GM12878 (cell line): ENCODE data around the gene ACCSL. TPM values are rescaled to one million over a fixed set of nuclear protein-coding genes. Genes with fewer than 3 reads are reported as not detected.

Source experiments
- ATAC-seq: fragments of 200-7000 bp; cut with Tn5 transposase; 3 replicates; pipeline ENCODE4 v1.9.1; 2020; ENCODE audit warnings: mild to moderate bottlenecking, moderate library complexity
- BruUV-seq: library from RNA; stranded (reverse); fragments of 400-500 nt; replicated peaks from 2 replicates; lab custom pipeline; 2021; lab: Mats Ljungman, UMichigan
- CTCF ChIA-PET: fragments of 300-600 bp; sonication (Branson Sonifier 250); formaldehyde crosslinking; extraction: SDS; loops from one replicate; lab custom pipeline; 2021; ENCODE audit warnings: inconsistent platforms; lab: Yijun Ruan, JAX
- POLR2A ChIA-PET: fragments of 350-600 bp; formaldehyde crosslinking; extraction: SDS; loops from one replicate; lab custom pipeline; 2021; ENCODE audit warnings: inconsistent platforms; lab: Charles Lee
- RAD21 ChIA-PET: fragments of 300-600 bp; sonication (Branson Sonifier 250); formaldehyde crosslinking; loops from one replicate; lab custom pipeline; 2023; ENCODE audit warnings: antibody characterized with exemption; ENCODE audit not compliant: unreplicated experiment; lab: Charles Lee
- SMC1A ChIA-PET: fragments of 300-600 bp; sonication (Branson Sonifier 250); formaldehyde crosslinking; loops from one replicate; lab custom pipeline; 2023; ENCODE audit not compliant: unreplicated experiment, uncharacterized antibody; lab: Charles Lee
- DNase-seq: peaks from one replicate; pipeline ENCODE4 v3.0.0-alpha.2; 2011; ENCODE audit warnings: low read depth, low spot score
- FAIRE-seq: peaks from 3 replicates; lab custom pipeline; 2011; peaks lifted over from hg19 to GRCh38; lab: Jason Lieb, UNC
- H2AFZ ChIP-seq: 2 replicates; pipeline ENCODE4 v1.6.0; 2011; ENCODE audit warnings: low read depth, low read length, control low read depth; ENCODE audit not compliant: control insufficient read depth
- H3K27ac ChIP-seq: 2 replicates; pipeline ENCODE4 v1.5.1; 2011; ENCODE audit warnings: control low read depth; ENCODE audit not compliant: control insufficient read depth, insufficient read depth
- H3K27me3 ChIP-seq, 2 experiments: replicated peaks in 1 of 2; 2 replicates each; pipeline versions ENCODE4 v1.6.0 to v1.6.1; 2011; ENCODE audit warnings: low read length in 1 of 2; ENCODE audit not compliant: control insufficient read depth in 2 of 2, insufficient read depth in 2 of 2
- H3K36me3 ChIP-seq, 2 experiments: 2 replicates each; pipeline ENCODE4 v1.5.1; 2011; ENCODE audit warnings: low read length in 1 of 2; ENCODE audit not compliant: control insufficient read depth in 2 of 2, insufficient read depth in 2 of 2
- H3K4me1 ChIP-seq: 2 replicates; pipeline ENCODE4 v1.6.1; 2011; ENCODE audit warnings: mild to moderate bottlenecking, low read length, moderate library complexity, mixed read lengths; ENCODE audit not compliant: control insufficient read depth, insufficient read depth
- H3K4me2 ChIP-seq: 2 replicates; pipeline ENCODE4 v1.6.0; 2011; ENCODE audit warnings: control low read depth; ENCODE audit not compliant: control insufficient read depth, insufficient read depth
- H3K4me3 ChIP-seq: fragments of 200-600 bp; sonication (generic); 2 replicates; pipeline ENCODE4 v1.5.1; 2016
- H3K79me2 ChIP-seq: 2 replicates; pipeline ENCODE4 v1.6.0; 2011; ENCODE audit warnings: low read length; ENCODE audit not compliant: control insufficient read depth, insufficient read depth
- H3K9ac ChIP-seq: 2 replicates; pipeline ENCODE4 v1.8.0; 2011; ENCODE audit warnings: low read length, control low read depth, mixed read lengths; ENCODE audit not compliant: control insufficient read depth, insufficient read depth
- H3K9me3 ChIP-seq: replicated peaks from 3 replicates; pipeline ENCODE4 v1.5.1; 2011; ENCODE audit warnings: mild to moderate bottlenecking, low read length; ENCODE audit not compliant: control insufficient read depth, insufficient read depth
- H4K20me1 ChIP-seq: 2 replicates; pipeline ENCODE4 v1.6.0; 2011; ENCODE audit not compliant: control insufficient read depth, insufficient read depth
- BRCA1 ChIP-seq: IDR thresholded peaks from 2 replicates; pipeline ENCODE4 v1.6.1; 2011; ENCODE audit warnings: low read depth, low read length, improper control_type of control experiment
- DPF2 ChIP-seq: fragments of 450-650 bp; IDR thresholded peaks from 2 replicates; pipeline ENCODE4 v1.6.1; 2017; ENCODE audit warnings: mild to moderate bottlenecking
- MXI1 ChIP-seq: fragments of 150-350 bp; IDR thresholded peaks from 2 replicates; pipeline ENCODE4 v1.6.1; 2011; ENCODE audit warnings: low read depth, mild to moderate bottlenecking, inconsistent platforms, low read length, improper control_type of control experiment
- NFYA ChIP-seq: IDR thresholded peaks from 2 replicates; pipeline ENCODE4 v1.6.1; 2011; ENCODE audit warnings: low read depth, mild to moderate bottlenecking, low read length, improper control_type of control experiment, borderline replicate concordance
- PML ChIP-seq: IDR thresholded peaks from 2 replicates; pipeline ENCODE4 v1.6.1; 2012; ENCODE audit warnings: low read length, inconsistent platforms
- RBBP5 ChIP-seq: fragments of 200-600 bp; sonication (generic); conservative IDR thresholded peaks from 2 replicates; pipeline ENCODE4 v1.6.1; 2016
- RUNX3 ChIP-seq: IDR thresholded peaks from 2 replicates; pipeline ENCODE4 v1.6.1; 2012; ENCODE audit warnings: low read length, inconsistent platforms
- SMC3 ChIP-seq: IDR thresholded peaks from 2 replicates; pipeline ENCODE4 v1.6.1; 2011; ENCODE audit warnings: low read length, improper control_type of control experiment, borderline replicate concordance
- STAT3 ChIP-seq: IDR thresholded peaks from 2 replicates; pipeline ENCODE4 v1.6.1; 2011; ENCODE audit warnings: low read depth, low read length, improper control_type of control experiment
- SUZ12 ChIP-seq: fragments of 200-600 bp; sonication (generic); IDR thresholded peaks from one replicate; pipeline ENCODE4 v1.6.1; 2018; ENCODE audit warnings: antibody characterized with exemption, mild to moderate bottlenecking; ENCODE audit not compliant: unreplicated experiment
- USF2 ChIP-seq: IDR thresholded peaks from 2 replicates; pipeline ENCODE4 v1.6.1; 2011; ENCODE audit warnings: low read depth, low read length, improper control_type of control experiment, borderline replicate concordance
- ZNF217 ChIP-seq: fragments of 450-650 bp; IDR thresholded peaks from 2 replicates; pipeline ENCODE4 v1.6.1; 2017; ENCODE audit warnings: antibody characterized with exemption, mild to moderate bottlenecking
- WGBS: methylation state at CpG from one replicate; pipeline ENCODE4 v1.1.6; 2016; ENCODE audit warnings: low lambda C conversion rate; ENCODE audit not compliant: insufficient replicate concordance, insufficient coverage; ENCODE audit errors: missing lambda C conversion rate; 5-methylcytosine and 5-hydroxymethylcytosine counted together
- in situ Hi-C: fragments of 300-500 bp; cut with MboI; formaldehyde crosslinking; loops from 9 replicates; pipeline ENCODE4 v1.14.3; 2018; ENCODE audit warnings: mixed read lengths
- intact Hi-C: fragments of 100-400 bp; cut with micrococcal nuclease; formaldehyde crosslinking; loops from one replicate; pipeline ENCODE4 v1.14.2; 2022; ENCODE audit not compliant: unreplicated experiment
- polyA plus RNA-seq, 11 experiments: library from polyadenylated mRNA; depleted of rRNA in 4 of 11; unstranded in 6 of 11; stranded (reverse) in 5 of 11; fragments of >200 nt; fragmentation: Nextera tagmentation in 4 of 11; fragmentation: Illumina TruSeq in 1 of 11; extraction: Ambion mirVana in 4 of 11; extraction: Trizol in 1 of 11; gene quantifications; 1 replicate in 1 of 11; 2 replicates in 10 of 11; pipeline versions ENCODE4 v1.2.1 to v1.2.3, GENCODE V29; 2011 to 2016; ENCODE audit warnings: inconsistent platforms in 2 of 11, missing spikeins in 2 of 11, low read depth in 1 of 11
- total RNA-seq, 4 experiments: library from RNA; depleted of rRNA in 3 of 4; stranded (reverse); fragments of >200 nt in 3 of 4; fragmentation: Illumina TruSeq in 1 of 4; extraction: Trizol in 1 of 4; gene quantifications; 2 replicates each; pipeline versions ENCODE4 v1.2.1 to v1.2.3, GENCODE V29; 2013 to 2021
- TF ChIP-seq, protein P1 (sequence below): fragments of 450-650 bp; IDR thresholded peaks from 2 replicates; pipeline ENCODE4 v1.6.1; 2018; ENCODE audit warnings: mild to moderate bottlenecking, low read depth, moderate library complexity; ENCODE audit not compliant: partially characterized antibody
- TF ChIP-seq, protein P2 (sequence below): fragments of 450-650 bp; IDR thresholded peaks from 2 replicates; pipeline ENCODE4 v1.6.1; 2014; ENCODE audit warnings: mild to moderate bottlenecking

ACCSL gene
- total and polyA plus RNA-seq, 10 of the 15 experiments (the other 5 are each of a cell fraction or from before 2014, with no cell fraction given): 0.15 TPM; not detected in 9

- ChIA-PET SMC1A (no interaction called here), RAD21 (no interaction called here), CTCF (no interaction called here), POLR2A (no interaction called here)
- 8% methylated on average over 5 of the region's 5 CpGs for WGBS
- TF ChIP-seq MXI1 (no peak), BRCA1 (no peak), NFYA (no peak), ZNF217 (no peak)
- in situ Hi-C loops: no loop called here
- Histone ChIP-seq H3K4me3 (no peak overlapping the region), H3K9ac (no peak overlapping the region), H3K27ac (no peak overlapping the region), H4K20me1 (no peaks in the 10 kb centered on the region), H3K4me1 (no peaks in the 10 kb centered on the region), H2AFZ (no peak overlapping the region), H3K79me2 (no peaks in the 10 kb centered on the region), H3K4me2 (no peak overlapping the region), H3K27me3 (peaks cover 0 to 3% of the 10 kb centered on the region in 2 experiments; a peak in 1 of 4 replicates), H3K9me3 (no peaks in the 10 kb centered on the region; the same call in 2 of the 3 replicates), H3K36me3 (no peaks in the 10 kb centered on the region)
- intact Hi-C loops: no loop called here
- ATAC-seq (no peak), DNase-seq (no peak), FAIRE-seq (no peak)
- no TSS peak for BruUV-seq
These were observed 16.8 kb upstream of the ACCSL start for GRCh38 chr11:44030996-44031395.

GRCh38 chr11:44031549-44031948 is 16.2 kb upstream of the ACCSL start:
- Histone ChIP-seq H3K4me2 (no peak overlapping the region), H3K79me2 (no peaks in the 10 kb centered on the region), H3K4me3 (no peak overlapping the region), H4K20me1 (no peaks in the 10 kb centered on the region), H3K27ac (no peak overlapping the region), H3K4me1 (no peaks in the 10 kb centered on the region), H3K9ac (no peak overlapping the region), H2AFZ (no peak overlapping the region), H3K9me3 (no peaks in the 10 kb centered on the region; the same call in 2 of the 3 replicates), H3K36me3 (no peaks in the 10 kb centered on the region), H3K27me3 (peaks cover 0 to 3% of the 10 kb centered on the region in 2 experiments; a peak in 1 of 4 replicates)
- DNase-seq: no peak
- ChIA-PET CTCF (no interaction called here), POLR2A (no interaction called here), RAD21 (no interaction called here), SMC1A (no interaction called here)
- BruUV-seq: no TSS peak
- FAIRE-seq: no peak
- no peak for ATAC-seq
- intact Hi-C loops: no loop called here
- 60% methylated on average over 5 of the region's 5 CpGs for WGBS
- in situ Hi-C loops: no loop called here
- TF ChIP-seq STAT3 (no peak), PML (no peak), RBBP5 (no peak), RUNX3 (no peak), SUZ12 (no peak), USF2 (no peak), SMC3 (no peak), DPF2 (no peak)
- TF ChIP-seq, protein P1, sequence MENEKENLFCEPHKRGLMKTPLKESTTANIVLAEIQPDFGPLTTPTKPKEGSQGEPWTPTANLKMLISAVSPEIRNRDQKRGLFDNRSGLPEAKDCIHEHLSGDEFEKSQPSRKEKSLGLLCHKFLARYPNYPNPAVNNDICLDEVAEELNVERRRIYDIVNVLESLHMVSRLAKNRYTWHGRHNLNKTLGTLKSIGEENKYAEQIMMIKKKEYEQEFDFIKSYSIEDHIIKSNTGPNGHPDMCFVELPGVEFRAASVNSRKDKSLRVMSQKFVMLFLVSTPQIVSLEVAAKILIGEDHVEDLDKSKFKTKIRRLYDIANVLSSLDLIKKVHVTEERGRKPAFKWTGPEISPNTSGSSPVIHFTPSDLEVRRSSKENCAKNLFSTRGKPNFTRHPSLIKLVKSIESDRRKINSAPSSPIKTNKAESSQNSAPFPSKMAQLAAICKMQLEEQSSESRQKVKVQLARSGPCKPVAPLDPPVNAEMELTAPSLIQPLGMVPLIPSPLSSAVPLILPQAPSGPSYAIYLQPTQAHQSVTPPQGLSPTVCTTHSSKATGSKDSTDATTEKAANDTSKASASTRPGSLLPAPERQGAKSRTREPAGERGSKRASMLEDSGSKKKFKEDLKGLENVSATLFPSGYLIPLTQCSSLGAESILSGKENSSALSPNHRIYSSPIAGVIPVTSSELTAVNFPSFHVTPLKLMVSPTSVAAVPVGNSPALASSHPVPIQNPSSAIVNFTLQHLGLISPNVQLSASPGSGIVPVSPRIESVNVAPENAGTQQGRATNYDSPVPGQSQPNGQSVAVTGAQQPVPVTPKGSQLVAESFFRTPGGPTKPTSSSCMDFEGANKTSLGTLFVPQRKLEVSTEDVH: no peak
- TF ChIP-seq, protein P2, sequence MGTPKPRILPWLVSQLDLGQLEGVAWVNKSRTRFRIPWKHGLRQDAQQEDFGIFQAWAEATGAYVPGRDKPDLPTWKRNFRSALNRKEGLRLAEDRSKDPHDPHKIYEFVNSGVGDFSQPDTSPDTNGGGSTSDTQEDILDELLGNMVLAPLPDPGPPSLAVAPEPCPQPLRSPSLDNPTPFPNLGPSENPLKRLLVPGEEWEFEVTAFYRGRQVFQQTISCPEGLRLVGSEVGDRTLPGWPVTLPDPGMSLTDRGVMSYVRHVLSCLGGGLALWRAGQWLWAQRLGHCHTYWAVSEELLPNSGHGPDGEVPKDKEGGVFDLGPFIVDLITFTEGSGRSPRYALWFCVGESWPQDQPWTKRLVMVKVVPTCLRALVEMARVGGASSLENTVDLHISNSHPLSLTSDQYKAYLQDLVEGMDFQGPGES: no peak
